Stimulated activated CD4-positive, alpha-beta T cell treated with anti-CD3 and anti-CD28 coated beads, Interleukin-2, amount 100 ng/mL, for 24 hours (primary cell): ENCODE measurements around the gene IQSEC1.

Source experiments
- DNase-seq, 2 donors: peaks; one replicate each; pipeline ENCODE4 v3.0.0-alpha.2; 2020

The IQSEC1 gene

GRCh38 chr3:13013994-13014754, 59.1 kb downstream of the IQSEC1 start:
- DNase-seq = peak; percentile 58

GRCh38 chr3:13013566-13013965, 59.7 kb downstream of the IQSEC1 start:
- no peak for DNase-seq

GRCh38 chr3:13013151-13013561, 60.1 kb downstream of the IQSEC1 start:
- DNase-seq = no peak

GRCh38 chr3:13012221-13012691, 61.0 kb downstream of the IQSEC1 start:
- DNase-seq = peak; percentile 60

GRCh38 chr3:13011573-13012220, 61.5 kb downstream of the IQSEC1 start:
- DNase-seq = peak; percentile 82

- DNase-seq = no peak
Observed at GRCh38 chr3:13010780-13011572, 62.3 kb downstream of the IQSEC1 start.

GRCh38 chr3:13009946-13010315, 63.3 kb downstream of the IQSEC1 start:
- DNase-seq = no peak

GRCh38 chr3:13009132-13009945, 63.9 kb downstream of the IQSEC1 start:
- DNase-seq = peak; percentile 58 to 65

GRCh38 chr3:13008155-13008995, 64.9 kb downstream of the IQSEC1 start:
- DNase-seq = no peak

GRCh38 chr3:13007251-13007941, 65.8 kb downstream of the IQSEC1 start:
- DNase-seq = no peak

GRCh38 chr3:13006216-13006990, 66.8 kb downstream of the IQSEC1 start:
- DNase-seq = no peak

GRCh38 chr3:13005301-13005700, 67.9 kb downstream of the IQSEC1 start:
- DNase-seq = no peak

- no peak for DNase-seq
Observed at GRCh38 chr3:13004376-13004775, 68.9 kb downstream of the IQSEC1 start.

GRCh38 chr3:13003608-13004007, 69.6 kb downstream of the IQSEC1 start:
- DNase-seq = no peak

- DNase-seq = no peak
Observed at GRCh38 chr3:13002398-13003124, 70.7 kb downstream of the IQSEC1 start.

- no peak for DNase-seq
Observed at GRCh38 chr3:12999147-13000140, 73.8 kb downstream of the IQSEC1 start.

- DNase-seq = no peak
Observed at GRCh38 chr3:12998648-12999047, 74.6 kb downstream of the IQSEC1 start.

GRCh38 chr3:12997387-12997786, 75.8 kb downstream of the IQSEC1 start:
- DNase-seq = no peak
